ENCODE data around the gene AGBL2.

DNA sequence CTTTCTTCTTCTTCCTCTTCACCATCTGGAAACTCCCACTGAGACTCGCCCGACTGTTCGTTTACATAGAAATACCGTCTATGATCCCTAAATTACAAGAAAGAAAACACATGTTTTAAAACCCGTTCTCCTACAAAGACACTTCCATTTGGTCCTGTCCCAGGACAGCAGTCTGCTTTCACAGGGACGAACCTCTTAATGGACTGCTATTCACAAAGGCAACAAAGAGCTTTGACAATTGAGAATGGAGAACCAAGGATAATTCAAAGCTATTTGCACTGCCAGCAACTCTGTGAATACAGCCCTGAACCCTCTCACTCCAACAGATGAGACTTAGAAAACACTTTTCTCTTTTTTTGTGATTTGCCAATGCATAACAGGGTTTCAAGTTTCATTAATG lies 16.3 kb upstream of the AGBL2 start:
- TF ChIP-seq, protein P1, sequence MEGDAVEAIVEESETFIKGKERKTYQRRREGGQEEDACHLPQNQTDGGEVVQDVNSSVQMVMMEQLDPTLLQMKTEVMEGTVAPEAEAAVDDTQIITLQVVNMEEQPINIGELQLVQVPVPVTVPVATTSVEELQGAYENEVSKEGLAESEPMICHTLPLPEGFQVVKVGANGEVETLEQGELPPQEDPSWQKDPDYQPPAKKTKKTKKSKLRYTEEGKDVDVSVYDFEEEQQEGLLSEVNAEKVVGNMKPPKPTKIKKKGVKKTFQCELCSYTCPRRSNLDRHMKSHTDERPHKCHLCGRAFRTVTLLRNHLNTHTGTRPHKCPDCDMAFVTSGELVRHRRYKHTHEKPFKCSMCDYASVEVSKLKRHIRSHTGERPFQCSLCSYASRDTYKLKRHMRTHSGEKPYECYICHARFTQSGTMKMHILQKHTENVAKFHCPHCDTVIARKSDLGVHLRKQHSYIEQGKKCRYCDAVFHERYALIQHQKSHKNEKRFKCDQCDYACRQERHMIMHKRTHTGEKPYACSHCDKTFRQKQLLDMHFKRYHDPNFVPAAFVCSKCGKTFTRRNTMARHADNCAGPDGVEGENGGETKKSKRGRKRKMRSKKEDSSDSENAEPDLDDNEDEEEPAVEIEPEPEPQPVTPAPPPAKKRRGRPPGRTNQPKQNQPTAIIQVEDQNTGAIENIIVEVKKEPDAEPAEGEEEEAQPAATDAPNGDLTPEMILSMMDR (IDR thresholded peaks at IDR 0.05; ENCODE audit: low read depth, low read length, poor library complexity, severe bottlenecking): no peak
- no peak for TF ChIP-seq EZH2phosphoT487 (IDR thresholded peaks at IDR 0.05; ENCODE audit: borderline replicate concordance, low read length)
